PC-9 (cell line): ENCODE measurements around the gene IDS.

Experiments
- EZH2 ChIP-seq: fragments of 200-600 bp; sonication (generic); IDR thresholded peaks from 2 replicates; pipeline ENCODE4 v1.8.0; 2017; ENCODE audit warnings: antibody characterized with exemption, low read depth
- TF ChIP-seq, protein P1 (sequence below): fragments of 200-600 bp; sonication (generic); conservative IDR thresholded peaks from 2 replicates; pipeline ENCODE4 v1.6.1; 2017; ENCODE audit warnings: mixed run types, antibody characterized with exemption, mild to moderate bottlenecking, moderate library complexity

- TF ChIP-seq, protein P1, sequence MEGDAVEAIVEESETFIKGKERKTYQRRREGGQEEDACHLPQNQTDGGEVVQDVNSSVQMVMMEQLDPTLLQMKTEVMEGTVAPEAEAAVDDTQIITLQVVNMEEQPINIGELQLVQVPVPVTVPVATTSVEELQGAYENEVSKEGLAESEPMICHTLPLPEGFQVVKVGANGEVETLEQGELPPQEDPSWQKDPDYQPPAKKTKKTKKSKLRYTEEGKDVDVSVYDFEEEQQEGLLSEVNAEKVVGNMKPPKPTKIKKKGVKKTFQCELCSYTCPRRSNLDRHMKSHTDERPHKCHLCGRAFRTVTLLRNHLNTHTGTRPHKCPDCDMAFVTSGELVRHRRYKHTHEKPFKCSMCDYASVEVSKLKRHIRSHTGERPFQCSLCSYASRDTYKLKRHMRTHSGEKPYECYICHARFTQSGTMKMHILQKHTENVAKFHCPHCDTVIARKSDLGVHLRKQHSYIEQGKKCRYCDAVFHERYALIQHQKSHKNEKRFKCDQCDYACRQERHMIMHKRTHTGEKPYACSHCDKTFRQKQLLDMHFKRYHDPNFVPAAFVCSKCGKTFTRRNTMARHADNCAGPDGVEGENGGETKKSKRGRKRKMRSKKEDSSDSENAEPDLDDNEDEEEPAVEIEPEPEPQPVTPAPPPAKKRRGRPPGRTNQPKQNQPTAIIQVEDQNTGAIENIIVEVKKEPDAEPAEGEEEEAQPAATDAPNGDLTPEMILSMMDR, result no peak
- TF ChIP-seq EZH2, result no peak
These were observed 6.3 kb downstream of the IDS start for GRCh38 chrX:149498767-149499166.
